ENCODE results near the gene SAE1. TPM values are rescaled to one million over a fixed set of nuclear protein-coding genes. Genes with fewer than 3 reads are reported as not detected.

SAE1 gene
- total and polyA plus RNA-seq, 10 of the 15 experiments (the other 5 are each of a cell fraction or from before 2014, with no cell fraction given) = 62.0 to 246 (median 148) TPM

GRCh38 chr19:47225746-47226425 is 95.3 kb downstream of the SAE1 start:
- intact Hi-C loops (cut with micrococcal nuclease; ENCODE audit: unreplicated experiment) = no loop called here
- Histone ChIP-seq H4K20me1 (ENCODE audit: control insufficient read depth, insufficient read depth) (no peaks in the 10 kb centered on the region), H3K36me3 (ENCODE audit: control insufficient read depth in 2 of 2, insufficient read depth in 2 of 2, low read length in 1 of 2) (peaks cover 6% of the 10 kb centered on the region in 2 experiments), H3K79me2 (ENCODE audit: control insufficient read depth, insufficient read depth, low read length) (peaks cover 25% of the 10 kb centered on the region), H3K27me3 (replicated peaks in 1 of 2; ENCODE audit: control insufficient read depth in 2 of 2, insufficient read depth in 2 of 2, low read length in 1 of 2) (no peaks in the 10 kb centered on the region), H3K27ac (ENCODE audit: control insufficient read depth, insufficient read depth) (peak overlapping the region; percentile 78), H3K4me1 (ENCODE audit: control insufficient read depth, insufficient read depth, low read length) (peaks cover 34% of the 10 kb centered on the region), H3K9me3 (replicated peaks; ENCODE audit: control insufficient read depth, insufficient read depth, low read length) (no peaks in the 10 kb centered on the region), H3K4me2 (ENCODE audit: control insufficient read depth, insufficient read depth) (peak overlapping the region; percentile 71; the same call in 1 of the 2 replicates), H3K9ac (ENCODE audit: control insufficient read depth, insufficient read depth, low read length) (peak overlapping the region; percentile 91), H3K4me3 (peak overlapping the region; percentile 91; the same call in 1 of the 2 replicates), H2AFZ (ENCODE audit: control insufficient read depth, low read depth, low read length) (peak overlapping the region; percentile 80)
- FAIRE-seq (peak; percentile 13), DNase-seq (ENCODE audit: low read depth, low spot score) (no peak), ATAC-seq (peak; percentile 73)
- ChIA-PET CTCF (interaction anchor here (0.7 to 6.1 kb wide), 12 partner anchors 9 to 147 kb away, joined by 3 to 55 read pairs (median 4); partner anchors contain the start of gene ZC3H4), SMC1A (ENCODE audit: uncharacterized antibody, unreplicated experiment) (interaction anchor here (1.2 to 5.0 kb wide), 6 partner anchors 15 to 113 kb away, joined by 3 to 46 read pairs (median 4); partner anchors contain the start of gene ZC3H4), POLR2A (interaction anchor here (0.6 to 3.5 kb wide), 19 partner anchors 9 to 1294 kb away, joined by 3 to 36 read pairs (median 4); partner anchors contain the start of genes CCDC9, SAE1 and ZC3H4), RAD21 (ENCODE audit: unreplicated experiment) (interaction anchor here (0.6 to 2.6 kb wide), 12 partner anchors 10 to 300 kb away, joined by 3 to 37 read pairs (median 6); partner anchors contain the start of gene CCDC9)
- 9% methylated on average over 23 of the region's 59 CpGs for WGBS (ENCODE audit: insufficient coverage, insufficient replicate concordance, low lambda C conversion rate, missing lambda C conversion rate)
- in situ Hi-C loops (cut with MboI) = no loop called here
- BruUV-seq (replicated peaks) = no TSS peak
- TF ChIP-seq CBFB (IDR thresholded peaks at IDR 0.05; ENCODE audit: low read depth) = peak; percentile 58; the same call in 1 of the 2 replicates
- peak; percentile 99 for TF ChIP-seq PML (IDR thresholded peaks at IDR 0.05; ENCODE audit: low read length)
- peak; percentile 60 for TF ChIP-seq SIN3A (IDR thresholded peaks at IDR 0.05; ENCODE audit: low read depth, low read length)
- TF ChIP-seq JUND (IDR thresholded peaks at IDR 0.05; ENCODE audit: low read depth, low read length) = peak; percentile 67; the same call in 1 of the 2 replicates
- TF ChIP-seq GABPA (IDR thresholded peaks at IDR 0.05; ENCODE audit: low read depth) = no peak
- no peak for TF ChIP-seq FOS (IDR thresholded peaks at IDR 0.05; ENCODE audit: borderline replicate concordance, extremely low read depth, insufficient read length)
- 0 out of 2 replicates have a peak, but pooled peaks have one; percentile 63 for TF ChIP-seq PRDM15 (CRISPR knock-in tag; IDR thresholded peaks at IDR 0.05)
- no peak for TF ChIP-seq KAT2A (conservative IDR thresholded peaks at IDR 0.05; ENCODE audit: control insufficient read depth, low read depth, low read length)
- 0 out of 2 replicates have a peak, but pooled peaks have one; percentile 26 for TF ChIP-seq REST (IDR thresholded peaks at IDR 0.05; ENCODE audit: low read depth, low read length)
- TF ChIP-seq WRNIP1 (IDR thresholded peaks at IDR 0.05; ENCODE audit: borderline replicate concordance, low read depth, low read length) = no peak
- peak; percentile 84 for TF ChIP-seq RUNX3 (IDR thresholded peaks at IDR 0.05; ENCODE audit: low read length)
- TF ChIP-seq NBN (IDR thresholded peaks at IDR 0.05) = no peak
- TF ChIP-seq LARP7 (IDR thresholded peaks at IDR 0.05) = peak; percentile 90
- TF ChIP-seq SMAD1 (IDR thresholded peaks at IDR 0.05; ENCODE audit: low read depth, partially characterized antibody) = no peak
- TF ChIP-seq MXI1 (IDR thresholded peaks at IDR 0.05; ENCODE audit: low read depth, low read length) = peak; percentile 84
- peak in 1 of 2 experiments; percentile 46; a peak in 1 of 4 replicates for TF ChIP-seq IKZF2 (IDR thresholded peaks at IDR 0.05)
- peak; percentile 89 for TF ChIP-seq DPF2 (IDR thresholded peaks at IDR 0.05)

All from GM12878 (cell line).